Muscle of leg (tissue), 11 donors: ENCODE results near the gene ZNFX1. TPM values are rescaled to one million over a fixed set of nuclear protein-coding genes. Genes with fewer than 3 reads are reported as not detected.
"Not testable (repeated sequence)": the region's sequence is repeated elsewhere in the genome, so short reads cannot be mapped to it uniquely, and the experiment has no call there.

Experiments used
- DNase-seq: peaks from one replicate; pipeline ENCODE4 v3.0.0; 2013
- H3K27ac ChIP-seq: one replicate; pipeline ENCODE4 v1.5.1; 2013; ENCODE audit warnings: mild to moderate bottlenecking, low read length, control low read depth
- H3K27me3 ChIP-seq: one replicate; pipeline ENCODE4 v1.6.1; 2013; ENCODE audit warnings: low read length; ENCODE audit not compliant: control insufficient read depth, insufficient read depth
- H3K36me3 ChIP-seq: one replicate; pipeline ENCODE4 v1.6.1; 2013; ENCODE audit warnings: low read length; ENCODE audit not compliant: control insufficient read depth, insufficient read depth
- H3K4me1 ChIP-seq: one replicate; pipeline ENCODE4 v1.6.1; 2013; ENCODE audit warnings: low read length; ENCODE audit not compliant: control insufficient read depth, insufficient read depth
- H3K4me3 ChIP-seq: one replicate; pipeline ENCODE4 v1.5.1; 2013; ENCODE audit warnings: low read length, control low read depth
- H3K9me3 ChIP-seq: replicated peaks from 2 replicates; pipeline ENCODE4 v1.6.1; 2013; ENCODE audit warnings: low read depth, low read length; ENCODE audit not compliant: control insufficient read depth
- WGBS: methylation state at CpG from one replicate; pipeline ENCODE4 v1.1.5; 2013; ENCODE audit warnings: missing lambda C conversion rate; ENCODE audit not compliant: insufficient coverage; 5-methylcytosine and 5-hydroxymethylcytosine counted together
- polyA plus RNA-seq, 8 donors: library from polyadenylated mRNA; unstranded; fragments of 120-200 nt; gene quantifications; one replicate each; pipeline versions ENCODE4 v1.2.1 to v1.2.3, GENCODE V29; 2013; ENCODE audit warnings: inconsistent platforms in 1 of 8, low replicate concordance in 1 of 8; ENCODE audit not compliant: insufficient read length in 8 of 8, insufficient read depth in 1 of 8
- total RNA-seq: library from RNA; stranded (reverse); fragments of 120-200 nt; gene quantifications from one replicate; pipeline ENCODE4 v1.2.4, GENCODE V29; 2013

The ZNFX1 gene
- total and polyA plus RNA-seq, 9 donors: 8.3 to 12.3 (median 10.2) TPM

DNA sequence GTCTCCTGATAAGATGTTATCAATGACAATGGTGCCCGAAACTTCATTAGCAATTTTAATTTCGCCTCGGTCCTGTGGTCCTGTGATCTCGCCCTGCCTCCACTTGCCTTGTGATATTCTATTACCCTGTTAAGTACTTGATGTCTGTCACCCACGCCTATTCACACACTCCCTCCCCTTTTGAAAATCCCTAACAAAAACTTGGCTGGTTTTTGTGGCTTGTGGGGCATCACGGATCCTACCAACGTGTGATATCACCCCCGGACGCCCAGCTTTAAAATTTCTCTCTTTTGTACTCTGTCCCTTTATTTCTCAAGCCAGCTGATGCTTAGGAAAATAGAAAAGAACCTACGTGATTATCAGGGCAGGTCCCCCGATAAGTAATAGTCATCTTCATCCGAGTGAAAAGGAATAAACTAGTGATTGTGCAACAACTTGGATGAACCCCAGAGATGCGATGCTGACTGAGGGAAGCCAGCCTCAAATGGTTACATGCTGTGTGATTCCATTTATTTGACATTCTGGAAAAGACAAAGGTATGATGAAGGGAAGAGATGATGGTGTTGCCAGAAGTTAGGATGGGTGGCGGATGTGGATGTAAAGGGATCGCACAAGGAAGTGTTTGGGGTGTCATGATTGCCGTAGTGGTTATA, 16.3 kb upstream of the ZNFX1 start:
- WGBS: 84% methylated on average over 7 of the region's 16 CpGs
- not testable (repeated sequence) for H3K9me3 ChIP-seq, H3K4me3 ChIP-seq, DNase-seq, H3K27me3 ChIP-seq, H3K27ac ChIP-seq, H3K4me1 ChIP-seq
- H3K36me3 ChIP-seq: peaks cover 47% of the 10 kb centered on the region

DNA sequence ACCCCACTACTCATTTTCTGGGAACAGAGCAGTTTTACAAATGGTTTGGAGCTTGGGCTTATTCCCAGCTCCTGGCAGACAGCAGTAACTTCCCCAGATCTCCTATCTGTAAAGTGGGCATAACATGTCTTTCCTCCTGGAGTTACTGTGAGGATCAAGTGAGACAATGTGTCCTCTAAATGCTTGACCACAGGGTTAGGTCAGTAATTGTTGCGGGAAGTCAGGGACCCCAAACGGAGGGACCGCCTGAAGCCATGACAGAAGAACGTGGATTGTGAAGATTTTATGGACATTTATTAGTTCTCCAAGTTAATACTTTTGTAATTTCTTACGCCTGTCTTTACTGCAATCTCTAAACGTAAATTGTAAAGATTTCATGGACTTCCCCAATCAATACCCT, 15.3 kb upstream of the ZNFX1 start:
- no CpG with 5 or more reads among the region's 6 CpGs for WGBS
- DNase-seq: no peak
- no peak overlapping the region for H3K27ac ChIP-seq
- H3K36me3 ChIP-seq: peaks cover 56% of the 10 kb centered on the region
- no peaks in the 10 kb centered on the region for H3K9me3 ChIP-seq
- no peaks in the 10 kb centered on the region for H3K27me3 ChIP-seq
- H3K4me1 ChIP-seq: no peaks in the 10 kb centered on the region
- H3K4me3 ChIP-seq: no peak overlapping the region

DNA sequence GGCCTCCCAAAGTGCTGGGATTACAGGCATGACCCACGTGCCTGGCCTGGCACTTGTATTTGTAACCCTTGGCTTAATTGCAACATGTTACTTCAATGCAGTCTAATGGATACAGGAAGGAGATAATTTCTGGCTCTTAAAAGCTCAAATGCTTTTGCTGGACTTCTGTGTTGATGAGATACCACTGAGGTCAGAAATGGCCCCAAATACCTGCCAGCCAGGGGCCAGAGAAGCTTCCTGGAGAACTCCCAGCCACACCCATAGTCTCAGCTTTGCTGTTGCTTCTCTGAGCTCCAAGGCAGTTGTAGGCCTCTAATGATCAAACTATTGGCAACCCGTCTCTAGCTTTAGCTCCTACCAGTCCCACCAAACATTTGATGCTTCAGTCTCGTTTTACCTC, 14.2 kb upstream of the ZNFX1 start:
- Histone ChIP-seq H3K4me1 (no peaks in the 10 kb centered on the region), H3K36me3 (peaks cover 65% of the 10 kb centered on the region), H3K27me3 (no peaks in the 10 kb centered on the region), H3K9me3 (peaks cover 5% of the 10 kb centered on the region), H3K27ac (no peak overlapping the region), H3K4me3 (no peak overlapping the region)
- DNase-seq: no peak
- no CpG with 5 or more reads among the region's 3 CpGs for WGBS

DNA sequence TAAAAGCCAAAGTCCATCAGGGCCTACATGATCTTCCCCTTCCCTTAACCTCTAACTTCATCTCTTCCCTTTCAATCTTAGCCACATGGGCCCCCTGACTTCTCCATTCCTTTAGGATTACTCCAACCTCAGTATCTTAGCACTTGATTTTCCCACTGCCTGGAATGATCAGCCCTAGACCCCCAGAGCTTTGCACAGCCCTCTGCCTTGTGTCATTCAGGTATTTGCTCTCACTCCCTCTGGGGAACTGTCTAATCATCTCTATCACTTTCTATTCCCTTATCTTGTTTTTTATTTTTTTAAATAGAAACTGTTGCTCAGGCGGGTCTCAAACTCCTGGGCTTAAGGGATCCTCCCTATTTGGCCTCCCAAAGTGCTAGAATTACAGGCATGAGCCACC, 13.3 kb upstream of the ZNFX1 start:
- no peak for DNase-seq
- peaks cover 13% of the 10 kb centered on the region for H3K9me3 ChIP-seq
- H3K27me3 ChIP-seq: no peaks in the 10 kb centered on the region
- peaks cover 73% of the 10 kb centered on the region for H3K36me3 ChIP-seq
- no CpG with 5 or more reads among the region's 1 CpG for WGBS
- no peaks in the 10 kb centered on the region for H3K4me1 ChIP-seq
- no peak overlapping the region for H3K27ac ChIP-seq
- H3K4me3 ChIP-seq: no peak overlapping the region

DNA sequence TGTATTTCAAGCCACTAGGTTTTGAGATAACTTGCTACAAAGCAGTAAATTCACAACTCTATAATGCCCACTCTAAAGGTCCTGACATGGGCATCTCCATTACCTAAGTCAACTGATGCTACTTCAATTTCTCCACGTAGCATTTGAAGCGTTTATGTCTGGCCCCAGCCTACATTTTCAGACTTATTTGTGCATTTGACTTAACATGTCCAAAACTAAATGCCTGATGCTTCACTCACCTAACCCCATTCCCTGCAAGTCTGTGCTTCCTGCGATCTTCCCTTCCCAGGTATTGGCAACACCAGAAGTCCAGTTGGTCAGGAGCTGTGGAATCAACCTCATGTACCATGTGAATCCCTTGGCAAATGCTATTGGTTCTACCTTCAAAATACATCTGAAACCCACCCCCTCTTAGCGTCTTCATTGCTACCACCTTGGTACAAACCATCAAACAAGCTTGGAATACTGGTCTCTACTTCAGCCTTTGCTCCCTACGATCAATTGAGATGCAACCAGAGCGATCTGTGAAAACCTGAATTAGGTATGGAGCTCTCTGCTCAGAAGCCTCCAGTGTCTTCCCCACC, 12.8 kb upstream of the ZNFX1 start:
- Histone ChIP-seq H3K36me3 (peaks cover 76% of the 10 kb centered on the region), H3K4me3 (no peak overlapping the region), H3K9me3 (peaks cover 18% of the 10 kb centered on the region), H3K27ac (no peak overlapping the region), H3K4me1 (no peaks in the 10 kb centered on the region), H3K27me3 (no peaks in the 10 kb centered on the region)
- WGBS: 86% methylated on average over 6 of the region's 6 CpGs
- DNase-seq: no peak

DNA sequence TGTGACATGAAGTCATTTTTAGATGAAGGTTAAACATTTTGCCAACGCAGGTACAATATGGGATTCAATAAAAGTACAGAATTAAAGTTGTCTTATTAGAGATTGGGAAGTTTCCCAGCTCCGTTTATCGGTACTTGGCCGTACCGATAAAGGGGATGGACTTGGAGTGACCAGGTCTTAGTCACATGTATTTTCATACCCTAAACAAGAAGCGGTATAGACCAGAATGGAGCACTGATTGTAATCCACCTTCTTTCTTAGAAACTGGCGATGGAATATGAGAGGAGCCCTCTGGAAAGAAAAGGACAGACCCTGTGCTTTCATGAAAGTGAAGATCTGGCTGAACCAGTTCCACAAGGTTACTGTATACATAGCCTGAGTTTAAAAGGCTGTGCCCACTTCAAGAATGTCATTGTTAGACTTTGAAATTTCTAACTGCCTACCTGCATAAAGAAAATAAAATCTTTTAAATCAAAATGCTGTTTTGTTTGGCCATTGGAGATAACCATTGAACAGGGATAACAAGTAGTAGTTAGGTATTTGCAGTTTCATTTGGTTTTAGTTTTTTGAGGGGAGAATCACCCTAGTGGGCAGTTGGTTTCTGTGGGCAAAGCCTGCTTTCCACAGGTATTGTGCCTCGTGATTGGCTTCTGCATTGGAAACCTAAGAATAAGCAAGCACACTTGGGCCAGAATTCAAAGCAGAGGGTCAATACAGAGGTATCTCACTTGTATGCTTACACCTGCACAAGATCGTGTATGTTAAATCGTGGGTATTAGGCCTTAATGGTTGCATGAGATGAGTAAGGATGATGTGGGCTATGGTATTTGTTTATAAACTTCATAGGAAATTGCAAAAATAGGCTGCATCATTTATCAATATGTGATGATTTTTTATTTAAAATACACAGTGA, 11.2 kb upstream of the ZNFX1 start:
- Histone ChIP-seq H3K9me3 (peaks cover 27% of the 10 kb centered on the region), H3K4me3 (no peak overlapping the region), H3K4me1 (no peaks in the 10 kb centered on the region), H3K27me3 (no peaks in the 10 kb centered on the region), H3K36me3 (peaks cover 83% of the 10 kb centered on the region), H3K27ac (no peak overlapping the region)
- no peak for DNase-seq
- 88% methylated on average over 2 of the region's 10 CpGs for WGBS

DNA sequence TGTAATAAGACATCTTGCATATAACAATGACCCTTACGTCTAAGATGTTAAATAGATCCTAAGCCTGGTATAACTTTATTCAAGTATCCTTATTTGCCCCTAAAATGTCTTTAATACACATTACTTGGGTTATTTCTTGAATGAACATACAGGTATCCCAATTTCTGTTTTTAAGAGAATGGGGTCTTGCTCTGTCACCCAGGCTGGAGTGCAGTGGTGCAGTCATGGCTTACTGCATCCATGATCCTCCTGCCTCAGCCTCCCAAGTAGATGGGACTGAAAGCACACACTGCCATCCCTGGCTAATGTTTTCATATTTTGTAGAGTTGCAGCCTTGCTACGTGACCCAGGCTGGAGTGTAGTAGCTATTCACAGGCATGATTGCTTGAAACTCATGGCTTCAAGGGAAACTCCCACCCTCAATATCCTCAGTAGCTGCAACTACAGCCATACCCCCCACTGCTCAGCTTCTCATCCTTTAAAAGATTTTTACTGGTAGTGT, 10.4 kb upstream of the ZNFX1 start:
- H3K4me1 ChIP-seq: no peaks in the 10 kb centered on the region
- peaks cover 91% of the 10 kb centered on the region for H3K36me3 ChIP-seq
- peaks cover 34% of the 10 kb centered on the region for H3K9me3 ChIP-seq
- H3K4me3 ChIP-seq: no peak overlapping the region
- DNase-seq: no peak
- H3K27ac ChIP-seq: no peak overlapping the region
- WGBS: no CpG with 5 or more reads among the region's 2 CpGs
- H3K27me3 ChIP-seq: no peaks in the 10 kb centered on the region

DNA sequence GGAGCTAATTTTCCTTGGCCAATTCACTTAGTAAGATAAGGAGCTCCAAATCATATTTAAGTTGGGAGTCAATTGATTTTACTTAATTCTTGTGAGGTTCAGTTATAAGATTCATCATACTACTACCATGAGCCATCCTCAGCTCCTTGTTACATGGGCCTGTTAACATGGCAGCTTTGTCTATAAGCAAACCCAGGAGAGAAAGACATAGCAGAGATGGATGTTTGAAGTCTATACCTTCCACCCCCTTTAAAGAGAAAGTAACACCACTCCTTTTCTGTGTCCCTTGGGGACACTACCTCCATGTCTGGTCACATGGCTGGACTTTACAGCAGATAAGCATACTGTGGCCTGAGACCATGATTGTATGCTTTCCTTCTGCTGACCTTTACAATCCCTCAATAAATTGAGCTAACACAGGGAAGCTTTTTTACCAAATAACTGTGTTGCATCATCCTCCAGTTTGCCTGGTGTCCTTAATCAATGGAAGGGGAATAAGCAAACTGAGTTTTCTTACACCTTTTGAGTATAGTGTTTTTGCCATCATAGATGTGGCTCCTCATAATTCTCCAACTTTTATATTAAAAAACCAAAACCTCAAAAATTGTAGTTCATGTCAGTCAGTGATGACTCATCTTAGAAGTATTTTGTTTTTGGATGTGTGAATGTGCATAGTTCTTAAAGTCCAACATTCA, 9.8 kb upstream of the ZNFX1 start:
- H3K4me3 ChIP-seq: no peak overlapping the region
- H3K27me3 ChIP-seq: no peaks in the 10 kb centered on the region
- H3K36me3 ChIP-seq: peaks cover 94% of the 10 kb centered on the region
- H3K9me3 ChIP-seq: peaks cover 40% of the 10 kb centered on the region
- no peak for DNase-seq
- no peak overlapping the region for H3K27ac ChIP-seq
- H3K4me1 ChIP-seq: no peaks in the 10 kb centered on the region

DNA sequence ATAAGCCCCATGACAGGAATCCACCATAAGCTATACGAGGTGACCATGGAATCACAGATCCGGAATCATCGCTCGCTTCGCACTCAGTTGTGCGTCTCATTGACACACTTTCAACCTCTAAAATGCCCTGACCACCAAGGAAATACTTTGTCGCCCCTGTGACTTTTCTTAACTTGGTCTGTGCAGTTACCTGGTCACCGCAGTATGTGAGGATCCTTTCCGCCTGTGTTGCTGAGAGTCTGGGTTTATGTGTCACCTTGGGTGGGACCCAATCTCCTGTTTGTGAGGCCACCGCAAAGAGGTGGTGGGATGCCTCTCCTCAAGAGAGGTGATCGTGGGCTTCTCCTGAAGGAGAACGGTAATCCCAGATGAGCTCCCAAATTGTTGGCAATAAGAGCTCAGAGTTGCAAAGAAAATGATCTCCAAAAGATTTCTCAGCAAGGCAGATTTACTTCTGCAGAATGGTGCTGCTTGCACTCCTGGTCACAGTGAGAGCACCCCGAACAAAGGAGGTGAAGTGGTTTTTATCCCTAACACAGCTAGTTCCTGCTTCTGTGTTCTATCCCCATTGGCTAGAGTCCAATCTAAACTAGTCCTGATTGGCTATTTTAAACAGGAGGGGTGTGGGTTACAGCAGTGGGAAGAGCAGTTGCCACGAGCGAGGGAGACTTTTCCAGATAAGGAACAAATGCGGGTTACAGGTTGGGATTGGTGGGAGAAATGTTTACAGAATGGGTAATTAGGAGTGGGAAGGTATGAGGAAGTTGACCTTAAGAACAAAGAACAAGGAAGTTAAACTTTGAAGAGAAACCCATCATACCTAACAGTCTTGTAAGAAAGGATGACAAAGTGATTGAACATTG, 9.1 kb upstream of the ZNFX1 start:
- Histone ChIP-seq H3K4me3 (no peak overlapping the region), H3K36me3 (peaks cover 95% of the 10 kb centered on the region), H3K27me3 (no peaks in the 10 kb centered on the region), H3K4me1 (peaks cover 5% of the 10 kb centered on the region), H3K27ac (no peak overlapping the region), H3K9me3 (peaks cover 48% of the 10 kb centered on the region)
- DNase-seq: no peak
- WGBS: 98% methylated on average over 9 of the region's 16 CpGs
